CD4-positive, alpha-beta T cell treated with Interferon gamma for 1 hour (primary cell): ENCODE results near the gene TRMT10C.
"Not testable (repeated sequence)": the region's sequence is repeated elsewhere in the genome, so short reads cannot be mapped to it uniquely, and the experiment has no call there.

Experiments
- DNase-seq: peaks from one replicate; pipeline ENCODE4 v3.0.0-alpha.2; 2020

The TRMT10C gene

DNA sequence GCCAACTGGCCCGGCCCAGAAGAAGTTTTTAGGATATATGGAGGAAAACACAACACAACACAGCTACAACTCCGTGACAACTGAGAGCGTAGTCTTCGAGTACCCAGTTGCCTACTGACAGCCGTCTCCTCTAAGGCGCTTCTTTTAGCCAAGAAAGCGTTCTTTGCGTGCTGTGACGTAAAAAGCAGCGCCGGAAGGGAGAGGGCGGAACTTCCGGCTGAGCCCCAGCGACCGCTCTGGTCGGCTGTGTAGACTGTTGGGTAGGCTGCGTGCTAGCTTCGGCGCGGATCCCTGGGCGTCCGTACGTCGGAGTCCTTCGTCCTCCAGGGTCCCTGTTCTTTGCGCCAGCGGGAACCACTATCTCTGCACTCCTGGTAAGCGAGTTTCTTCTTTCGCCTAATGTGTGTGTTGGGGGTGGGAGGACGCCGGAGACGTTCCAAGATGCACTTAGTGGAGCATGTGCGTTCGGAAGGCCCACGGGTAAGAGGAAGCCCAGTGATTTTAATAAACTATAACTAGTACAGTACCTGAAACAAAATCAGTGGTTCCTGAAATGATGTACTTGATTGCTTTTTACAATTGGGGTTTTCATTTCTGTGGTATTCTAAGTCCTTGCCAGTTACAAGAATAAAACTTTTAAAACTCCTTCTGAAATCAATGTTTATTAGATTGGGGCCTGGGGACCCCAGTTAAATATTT lies at the start of gene TRMT10C:
Gene TRMT10C, plus strand, starts transcription at position 239 of the 699 bp plus-strand sequence. CDS start 2,914 bp downstream, outside the sequence.
- DNase-seq = peak; percentile 93

DNA sequence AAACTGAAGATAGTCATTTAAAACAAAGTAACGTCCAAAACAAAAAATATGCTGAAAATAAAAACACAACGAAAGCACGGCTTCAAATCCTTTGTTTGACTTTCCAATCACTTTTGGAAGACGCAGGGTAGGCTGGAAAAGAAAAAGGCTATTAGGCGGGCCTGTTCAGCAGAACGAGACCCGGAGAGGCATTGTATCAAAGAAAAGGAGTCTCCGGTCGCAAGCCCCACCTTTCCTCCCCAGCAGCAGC lies 49.3 kb upstream of the TRMT10C start:
- DNase-seq = no peak

DNA sequence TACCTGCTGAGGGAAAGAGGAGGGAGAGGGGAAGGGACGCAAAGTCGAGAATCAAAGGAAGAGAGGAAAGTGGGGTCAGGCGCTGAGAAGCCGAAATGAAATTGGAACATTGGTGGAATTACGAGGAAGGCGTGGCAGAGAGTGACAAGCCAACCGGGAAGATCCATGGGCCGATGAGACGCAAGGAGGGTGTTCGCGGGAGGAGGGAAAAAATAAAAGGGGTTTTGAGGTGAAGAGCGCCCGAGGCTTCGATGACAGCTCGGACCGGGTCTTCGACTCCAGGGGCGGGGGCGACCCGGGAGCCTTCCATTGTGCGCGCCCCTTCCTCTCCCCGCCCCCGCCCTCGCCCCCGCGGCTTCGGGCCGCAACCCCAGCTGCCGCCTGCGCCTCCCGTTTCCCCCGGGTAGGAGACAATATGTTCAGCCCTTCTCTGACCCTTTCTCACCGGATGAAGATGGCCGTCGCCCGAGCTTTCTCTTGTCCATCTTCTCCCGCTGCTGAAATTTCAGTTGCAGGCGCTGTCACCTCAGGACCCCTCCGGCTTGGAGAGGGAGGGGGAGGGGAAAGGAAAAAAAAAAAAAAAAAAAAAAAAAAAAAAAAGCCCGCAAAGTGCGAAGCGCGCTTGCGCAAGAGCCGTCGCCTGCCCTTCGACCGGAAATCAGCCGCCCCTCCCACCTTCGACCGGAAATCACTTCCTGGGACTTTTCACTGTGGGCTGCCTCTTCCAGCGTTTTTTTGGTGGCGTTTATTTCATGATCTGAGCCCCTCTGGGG lies 48.8 kb upstream of the TRMT10C start, which contains the start of gene SENP7:
Gene SENP7, minus strand, starts transcription at position 567 of the 773 bp plus-strand sequence. Its CDS starts 82 bp downstream, at position 485.
- DNase-seq = peak; percentile 75

DNA sequence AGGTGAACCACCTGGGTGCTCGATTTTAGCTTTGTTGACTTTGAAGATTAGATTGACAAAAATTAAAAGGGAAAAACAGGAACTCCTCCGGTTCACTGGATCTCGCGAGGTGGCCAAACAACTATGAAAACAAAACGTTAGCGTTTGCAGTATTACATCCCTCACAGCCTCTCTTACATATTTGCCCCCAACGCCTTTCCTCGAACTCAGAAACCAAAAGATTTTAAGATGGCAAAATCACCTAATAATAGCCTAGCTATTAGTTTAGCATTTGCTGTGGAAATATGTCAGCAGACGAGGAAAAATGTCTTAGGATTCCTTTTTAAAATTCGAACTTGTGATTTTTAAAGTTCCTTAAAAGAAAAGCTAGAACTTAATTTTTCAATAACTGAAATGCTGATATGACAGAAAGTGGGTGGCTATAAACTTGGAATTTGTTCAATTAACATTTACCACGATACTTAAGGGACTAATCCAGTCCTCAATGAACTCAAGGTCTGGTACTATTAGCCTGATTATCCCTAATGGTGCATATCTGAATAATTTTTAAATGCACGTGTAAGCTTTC lies 48.2 kb upstream of the TRMT10C start:
- no peak for DNase-seq

DNA sequence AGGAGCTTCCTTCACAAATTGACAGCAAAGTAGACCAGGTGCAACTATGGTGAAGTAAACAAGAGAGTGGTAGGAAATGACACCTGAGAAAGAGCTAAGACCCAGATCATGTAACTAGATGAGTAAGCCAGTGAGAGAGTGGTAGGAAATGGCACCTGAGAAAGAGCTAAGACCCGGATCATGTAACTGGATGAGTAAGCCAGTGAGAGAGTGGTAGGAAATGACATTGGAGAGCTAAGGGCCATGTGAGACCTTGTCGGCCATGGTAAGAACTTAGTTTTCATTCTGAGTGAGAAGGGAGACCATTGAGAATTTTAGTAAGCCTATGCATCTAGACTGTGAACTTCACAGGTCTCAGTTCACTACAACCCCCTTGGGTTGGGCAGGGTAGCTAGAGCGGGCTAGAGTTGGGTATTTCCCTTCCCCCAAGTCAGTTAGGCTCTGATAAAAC lies 43.2 kb upstream of the TRMT10C start:
- peak; percentile 43 for DNase-seq

DNA sequence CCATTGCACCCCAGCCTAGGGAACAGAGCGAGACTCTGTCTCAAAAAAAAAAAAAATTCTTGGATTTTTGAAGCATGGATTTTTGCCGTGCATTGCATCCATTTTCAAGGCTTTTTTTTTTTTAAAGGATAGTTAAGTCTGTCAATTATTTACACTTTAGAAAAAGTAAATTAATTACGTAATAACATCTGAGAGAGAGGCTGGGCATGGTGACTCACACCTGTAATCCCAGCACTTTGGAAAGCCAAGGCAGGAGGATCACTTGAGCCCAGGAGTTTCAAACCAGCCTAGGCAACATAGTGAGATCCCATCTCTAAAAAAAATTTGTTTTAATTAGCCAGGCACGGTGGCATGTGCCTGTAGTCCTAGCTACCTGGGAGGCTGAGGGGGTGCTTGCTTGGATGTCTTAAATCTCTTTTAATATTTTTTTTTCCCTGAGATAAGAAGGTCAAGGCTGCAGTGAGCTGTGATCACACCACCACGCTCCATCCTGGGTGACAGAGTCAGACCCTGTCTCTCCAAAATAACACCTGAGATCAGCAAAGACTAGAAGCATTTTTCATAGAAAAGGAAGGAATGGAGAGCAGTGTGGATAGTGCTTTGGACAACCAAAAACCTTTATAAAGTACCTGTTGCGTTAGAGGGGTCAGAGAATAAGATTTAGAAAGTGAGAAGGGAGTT lies 41.8 kb upstream of the TRMT10C start:
- no peak for DNase-seq

DNA sequence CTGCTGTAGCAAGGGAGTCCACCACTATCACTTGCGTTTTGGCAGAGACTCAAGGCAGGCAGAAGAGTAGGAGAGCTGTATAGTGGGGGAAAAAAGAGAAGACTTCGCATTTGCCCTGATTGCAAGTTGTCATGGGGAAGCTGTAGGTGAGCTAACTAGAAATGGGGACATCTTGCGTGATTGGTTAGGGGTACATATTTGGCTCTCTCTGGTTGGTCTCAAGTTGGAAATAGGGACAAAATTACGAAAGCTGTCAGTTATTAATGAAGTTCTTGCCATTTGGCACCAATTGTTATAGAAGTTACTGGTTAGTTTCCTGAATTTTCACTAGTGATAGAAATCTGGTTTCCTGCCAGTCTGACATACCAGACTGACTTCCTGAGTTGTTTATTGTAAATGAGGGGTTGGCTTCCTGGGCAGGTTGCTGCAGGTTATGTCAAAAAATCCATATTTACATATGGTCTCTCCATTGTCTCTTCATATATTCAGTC lies 40.4 kb upstream of the TRMT10C start:
- DNase-seq = peak; percentile 46

DNA sequence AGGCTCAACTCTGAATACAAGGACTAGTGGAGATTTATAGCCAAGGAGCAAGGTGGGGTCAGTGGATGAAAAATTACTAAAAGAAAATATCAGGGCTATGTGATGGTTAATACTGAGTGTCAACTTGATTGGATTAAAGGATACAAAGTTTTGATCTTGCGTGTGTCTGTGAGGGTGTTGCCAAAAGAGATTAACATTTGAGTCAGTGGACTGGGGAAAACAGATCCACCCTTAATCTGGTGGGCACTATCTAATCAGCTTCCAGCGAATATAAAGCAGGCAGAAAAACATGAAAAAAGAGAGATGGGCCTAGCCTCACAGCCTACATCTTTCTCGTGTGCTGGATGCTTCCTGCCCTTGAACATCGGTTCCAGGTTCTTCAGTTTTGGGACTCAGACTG lies 34.2 kb upstream of the TRMT10C start:
- no peak for DNase-seq

DNA sequence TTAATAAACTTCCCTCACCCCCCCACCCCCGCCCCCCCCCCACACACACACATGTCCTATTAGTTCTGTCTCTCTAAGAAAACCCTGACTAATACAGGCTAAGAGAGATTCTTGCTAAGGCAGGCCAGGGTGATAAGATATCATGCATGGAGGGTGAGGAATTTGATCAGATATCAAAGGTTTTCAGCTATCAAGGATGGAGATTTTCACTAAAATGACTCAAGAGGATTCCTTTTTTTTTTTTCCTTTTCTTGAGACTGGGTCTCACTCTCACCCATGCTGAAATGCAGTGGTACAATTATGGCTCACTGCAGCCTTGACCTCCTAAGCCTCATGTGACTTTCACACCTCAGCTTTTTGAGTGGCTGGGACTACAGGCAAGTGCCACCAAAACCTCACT lies 33.8 kb upstream of the TRMT10C start:
- no peak for DNase-seq

DNA sequence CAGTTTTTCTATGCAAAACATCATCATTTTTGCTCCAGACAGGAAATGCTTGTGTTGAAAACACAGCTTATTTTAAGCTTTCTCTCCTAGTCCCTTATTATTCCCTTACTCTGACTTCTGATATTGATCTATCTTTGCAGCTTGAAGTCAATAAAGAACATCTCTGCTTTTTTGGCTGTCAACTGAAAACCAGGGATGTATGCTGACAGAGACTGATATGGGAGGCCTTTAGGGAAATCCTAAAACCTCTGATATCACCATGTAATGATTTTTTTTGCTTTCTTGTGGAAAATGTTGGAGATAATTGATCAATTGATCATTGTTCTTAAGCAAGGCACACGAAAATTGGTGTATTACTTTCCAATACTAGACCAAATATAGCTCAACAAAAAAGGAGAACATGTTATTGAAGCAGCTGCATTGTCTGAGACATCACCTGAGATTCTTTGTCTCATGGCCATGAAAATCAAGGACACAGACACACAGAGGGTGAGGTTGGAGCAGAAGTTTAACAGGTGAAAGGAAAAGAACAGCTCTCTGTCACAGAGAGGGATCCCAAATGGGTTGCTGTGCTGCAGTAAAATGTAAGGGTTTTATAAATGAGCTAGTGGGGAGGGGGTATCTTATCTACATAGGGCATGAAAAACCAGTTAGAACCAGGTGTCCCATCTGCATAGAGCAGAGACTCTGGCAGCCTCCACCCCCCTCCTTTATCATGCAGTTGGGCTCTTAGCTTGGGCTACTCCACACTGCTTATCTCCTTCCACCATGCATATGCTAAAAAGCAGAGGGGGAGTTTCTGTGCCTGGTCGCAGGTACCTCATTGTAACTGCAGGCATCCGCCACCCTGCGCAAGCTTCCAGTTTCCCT lies 31.6 kb upstream of the TRMT10C start:
- DNase-seq = no peak

DNA sequence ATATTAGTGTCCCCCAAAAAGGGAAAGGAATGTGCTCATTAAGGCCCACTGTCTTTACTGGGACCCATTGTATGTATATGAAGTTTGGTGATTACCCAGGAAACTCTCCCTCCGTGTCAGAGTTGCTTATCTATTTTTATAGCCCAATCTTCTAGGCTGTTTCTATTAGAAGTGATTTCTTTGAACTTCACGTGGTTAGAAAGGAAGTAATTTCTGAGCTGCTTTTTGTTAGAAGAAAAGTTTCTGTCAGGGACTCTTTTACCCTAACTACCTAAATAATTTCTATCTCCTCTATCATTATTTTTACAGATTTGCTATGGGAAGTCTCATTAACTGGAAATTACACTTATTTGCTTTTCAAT lies 31.0 kb upstream of the TRMT10C start:
- no peak for DNase-seq

DNA sequence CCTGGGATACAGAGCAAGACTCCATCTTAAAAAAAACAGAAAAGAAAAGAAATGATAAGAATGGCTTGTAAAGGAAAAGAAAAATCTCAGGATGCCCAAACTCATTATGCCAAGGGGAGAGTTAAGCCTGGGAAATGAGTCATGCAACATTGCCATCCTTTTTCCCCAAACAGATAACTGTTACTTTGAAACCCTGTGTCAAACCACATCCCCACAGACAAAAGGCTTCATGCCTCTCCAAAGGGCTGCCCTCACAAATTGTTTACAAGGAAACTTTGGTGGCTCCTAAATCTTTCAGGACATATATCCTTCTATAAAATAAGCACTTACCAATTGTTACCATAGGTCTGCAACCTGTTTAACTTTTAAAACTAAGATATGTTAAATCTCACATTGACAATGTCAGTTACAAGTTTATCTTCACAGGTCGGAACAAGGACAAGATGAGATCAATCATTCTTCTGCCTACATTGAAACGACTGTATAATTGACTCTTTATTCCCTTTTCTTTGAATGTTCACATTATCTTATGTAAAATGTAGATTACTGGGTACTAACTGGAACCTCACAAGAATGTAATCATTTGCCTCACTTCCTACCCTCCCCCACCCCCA lies 30.1 kb upstream of the TRMT10C start:
- DNase-seq = no peak

DNA sequence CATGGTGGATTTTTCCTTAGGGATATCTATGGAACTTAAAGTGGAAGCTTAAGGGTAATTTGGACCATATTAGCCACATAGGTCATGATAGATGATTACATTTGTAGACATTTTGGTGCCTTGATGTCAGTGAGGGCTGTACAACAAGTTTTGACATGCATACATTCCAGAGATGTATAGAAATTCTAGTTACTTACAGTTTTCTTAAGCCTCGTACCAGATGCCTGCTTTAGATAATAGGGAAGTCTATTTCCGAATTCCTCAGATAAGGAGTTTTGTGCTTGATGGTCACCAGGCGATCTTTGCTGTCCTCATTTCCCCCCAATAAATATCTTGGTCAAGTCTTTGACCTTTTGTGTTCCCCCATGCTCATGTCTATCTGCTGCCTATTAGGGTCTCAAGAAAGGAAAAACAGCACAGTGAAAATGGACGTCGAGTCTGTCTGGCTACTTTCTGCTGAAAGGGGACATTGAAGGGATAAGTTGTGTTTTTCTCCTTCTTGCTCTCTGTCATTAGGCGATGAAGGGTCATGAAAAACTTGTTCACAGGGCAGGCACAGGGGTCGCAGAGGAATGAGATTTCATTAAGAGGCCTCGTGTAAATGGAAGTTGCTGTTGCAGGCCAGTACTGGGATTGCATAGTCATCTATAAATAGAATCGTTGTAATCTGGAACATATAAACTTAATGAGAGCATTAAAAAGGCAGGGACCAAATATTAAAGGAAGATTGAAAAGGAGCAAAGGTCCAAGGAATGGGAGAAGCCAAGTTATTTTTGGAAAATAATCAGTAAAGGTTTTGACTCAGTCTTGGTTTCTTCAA lies 28.7 kb upstream of the TRMT10C start:
- no peak for DNase-seq

DNA sequence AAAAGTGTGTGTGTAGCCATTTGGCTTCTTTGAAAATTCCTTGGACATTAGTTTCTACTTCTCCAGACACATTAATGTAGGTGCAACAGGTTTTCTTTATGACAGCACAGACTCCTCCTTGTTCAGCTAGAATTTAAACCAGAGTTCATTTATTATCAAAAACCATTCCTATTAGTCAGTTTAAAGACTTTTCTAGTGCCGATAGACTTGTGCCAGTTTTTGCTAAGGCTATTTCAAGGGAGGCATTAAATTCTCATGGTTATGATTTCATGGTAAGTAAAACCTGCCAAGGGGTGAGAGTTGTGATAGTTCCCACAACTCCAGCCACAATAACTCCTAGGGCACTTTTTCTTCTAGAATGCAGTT lies 28.1 kb upstream of the TRMT10C start:
- DNase-seq = no peak

DNA sequence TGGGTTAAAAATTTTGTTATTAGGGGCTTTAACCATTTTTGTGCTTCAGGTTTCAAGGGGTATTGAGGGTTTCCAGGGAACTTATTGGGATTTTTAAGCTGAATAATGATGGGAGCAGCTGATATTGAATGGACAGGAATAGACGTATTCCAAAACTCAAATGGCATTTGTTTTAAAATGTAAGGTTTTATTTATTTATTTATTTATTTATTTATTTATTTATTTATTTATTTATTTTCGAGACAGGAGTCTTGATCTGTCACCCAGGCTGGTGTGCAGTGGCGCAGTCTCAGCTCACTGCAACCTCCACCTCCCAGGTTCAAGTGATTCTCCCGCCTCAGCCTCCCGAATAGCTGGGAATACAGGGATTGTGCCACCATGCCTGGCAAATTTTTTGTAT lies 26.4 kb upstream of the TRMT10C start:
- no peak for DNase-seq

DNA sequence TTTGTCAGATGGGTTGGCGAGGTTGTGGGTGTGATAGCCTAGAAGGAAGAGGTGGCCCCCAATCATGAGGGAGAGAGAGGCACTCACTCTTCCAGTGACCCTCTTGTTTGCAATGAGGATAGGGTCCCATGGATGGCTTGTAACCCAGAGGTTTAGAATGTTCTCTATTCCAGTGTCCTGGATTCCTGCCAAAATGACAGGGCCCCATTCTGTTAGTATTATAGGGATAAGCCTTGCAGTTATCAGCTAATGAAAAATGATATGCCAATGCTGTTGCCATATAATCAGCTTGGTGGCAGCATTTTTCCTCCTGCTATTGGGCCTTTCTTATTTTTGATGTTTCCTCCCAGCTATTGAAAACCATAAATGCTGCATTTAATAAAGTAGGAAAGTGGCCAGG lies 25.4 kb upstream of the TRMT10C start:
- no peak for DNase-seq

DNA sequence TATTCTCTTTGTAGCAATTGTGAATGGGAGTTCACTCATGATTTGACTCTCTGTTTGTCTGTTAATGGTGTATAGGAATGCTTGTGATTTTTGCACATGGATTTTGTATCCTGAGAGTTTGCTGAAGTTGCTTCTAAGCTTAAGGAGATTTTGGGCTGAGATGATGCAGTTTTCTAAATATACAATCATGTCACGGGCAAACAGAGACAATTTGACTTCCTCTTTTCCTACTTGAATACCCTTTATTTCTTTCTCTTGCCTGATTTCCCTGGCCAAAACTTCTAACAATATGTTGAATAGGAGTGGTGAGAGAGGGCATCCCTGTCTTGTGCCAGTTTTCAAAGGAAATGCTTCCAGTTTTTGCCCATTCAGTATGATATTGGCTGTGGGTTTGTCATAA lies 24.7 kb upstream of the TRMT10C start:
- DNase-seq = not testable (repeated sequence)

DNA sequence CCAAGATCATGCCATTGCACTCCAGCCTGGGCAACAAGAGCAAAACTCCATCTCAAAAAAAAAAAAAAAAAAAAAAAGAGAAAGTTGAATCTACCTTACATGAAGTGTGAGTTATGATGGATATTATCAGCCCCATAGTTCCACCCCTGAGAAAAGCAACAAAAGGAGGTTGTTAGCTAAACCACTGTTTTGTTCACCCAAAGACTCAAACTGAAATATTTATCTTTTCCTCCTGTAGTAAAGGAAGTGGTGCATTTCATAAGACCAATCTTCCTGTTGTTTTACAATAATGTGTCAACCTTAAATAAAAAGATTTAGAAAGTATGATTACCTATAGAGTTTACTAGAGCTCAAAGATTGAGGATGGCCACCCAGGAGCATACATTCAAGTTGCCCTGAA lies 18.7 kb upstream of the TRMT10C start:
- no peak for DNase-seq

DNA sequence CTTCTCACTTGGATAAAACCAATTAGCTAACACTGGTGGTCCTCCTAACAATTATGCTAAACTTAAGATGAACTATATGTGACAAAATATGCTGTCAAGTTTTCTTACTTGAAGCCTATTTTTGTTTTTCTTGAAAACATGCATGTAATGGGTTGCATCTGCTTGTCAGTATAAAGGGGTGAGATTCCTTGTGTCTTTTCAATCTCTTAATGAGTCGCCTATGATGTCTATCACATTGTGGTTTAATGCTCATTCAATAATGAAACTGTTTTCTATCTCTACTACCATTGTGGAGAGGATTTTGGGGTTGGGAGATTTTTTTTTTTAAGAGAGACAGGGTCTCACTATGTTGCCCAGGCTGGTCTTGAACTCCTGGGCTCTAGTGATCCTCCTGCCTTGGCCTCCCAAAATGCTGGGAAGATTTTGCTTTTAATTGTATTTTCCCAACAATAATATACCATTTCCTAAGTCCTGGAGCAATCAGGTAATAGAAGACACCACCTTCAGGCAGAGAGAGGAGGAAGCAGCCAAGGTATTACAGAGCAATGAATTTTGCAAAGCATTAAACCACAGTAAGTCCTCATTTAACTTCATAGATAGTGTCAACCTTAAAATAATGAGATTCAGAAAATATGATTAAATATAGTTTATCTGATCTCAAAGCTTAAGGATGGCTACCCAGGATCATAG lies 17.4 kb upstream of the TRMT10C start:
- no peak for DNase-seq

DNA sequence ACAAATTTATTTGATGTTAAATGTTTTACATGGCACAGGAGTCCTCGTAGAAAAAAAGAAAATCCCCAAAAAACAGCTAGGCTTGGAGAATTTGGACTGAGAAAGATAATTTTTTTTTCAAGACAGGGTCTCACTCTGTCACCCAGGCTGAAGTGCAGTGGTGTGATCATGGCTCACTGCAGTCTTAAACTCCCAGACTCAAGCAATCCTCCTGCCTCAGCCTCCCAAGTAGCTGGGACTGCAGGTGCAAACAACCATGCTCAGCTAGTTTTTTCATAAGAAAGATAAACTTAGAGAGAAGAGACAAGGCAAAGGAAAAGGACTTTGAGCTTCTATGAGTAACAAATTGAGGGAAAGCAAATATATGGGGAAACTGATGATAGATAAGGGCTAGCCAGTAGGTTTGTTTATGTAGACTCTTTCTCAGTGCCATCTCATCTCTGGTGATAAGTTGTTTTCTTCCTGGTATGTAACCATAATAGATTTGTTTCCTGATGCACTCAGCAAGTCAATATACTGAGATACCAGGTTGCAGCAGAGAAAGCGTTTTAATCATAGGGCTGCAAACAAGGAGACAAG lies 13.1 kb upstream of the TRMT10C start:
- DNase-seq = no peak
